Measurements from ENCODE around the gene DSCAM. TPM values are rescaled to one million over a fixed set of nuclear protein-coding genes. Genes with fewer than 3 reads are reported as not detected.

The DSCAM gene
- total and polyA plus RNA-seq, 4 experiments from 2014 or later = not detected

- no peak overlapping the region for H3K4me3 Mint-ChIP-seq
- Histone ChIP-seq H3K9me3 (ENCODE audit: control insufficient read depth in 1 of 2, low read length in 2 of 2) (no peaks in the 10 kb centered on the region), H3K4me3 (ENCODE audit: low read length in 2 of 2) (no peak overlapping the region), H3K27me3 (ENCODE audit: insufficient read depth, low read length) (no peaks in the 10 kb centered on the region), H3K36me3 (ENCODE audit: insufficient read depth, low read length) (no peaks in the 10 kb centered on the region), H3K4me1 (ENCODE audit: insufficient read depth, low read length) (no peaks in the 10 kb centered on the region), H3K27ac (ENCODE audit: low read depth, low read length) (no peak overlapping the region)
- ChIA-PET CTCF (ENCODE audit: partially characterized antibody) (no interaction called here), POLR2A (ENCODE audit: partially characterized antibody) (no interaction called here)
- DNase-seq = no peak
- intact Hi-C loops (cut with micrococcal nuclease) = no loop called here
- no peaks in the 10 kb centered on the region for H3K27me3 Mint-ChIP-seq
- no peaks in the 10 kb centered on the region for H3K36me3 Mint-ChIP-seq
- peaks cover 0 to 3% (median 0%) of the 10 kb centered on the region in 8 donors for H3K9me3 Mint-ChIP-seq
- no peaks in the 10 kb centered on the region for H3K4me1 Mint-ChIP-seq
- no peak overlapping the region for H3K27ac Mint-ChIP-seq
Observed at GRCh38 chr21:40689217-40689616, 157.7 kb downstream of the DSCAM start.

GRCh38 chr21:40688106-40688864 is 158.7 kb downstream of the DSCAM start:
- no peaks in the 10 kb centered on the region for H3K36me3 Mint-ChIP-seq
- ChIA-PET POLR2A (ENCODE audit: partially characterized antibody) (no interaction called here), CTCF (ENCODE audit: partially characterized antibody) (no interaction called here)
- H3K4me3 ChIP-seq (ENCODE audit: low read length in 2 of 2) = no peak overlapping the region
- no peak overlapping the region for H3K27ac Mint-ChIP-seq
- intact Hi-C loops (cut with micrococcal nuclease) = no loop called here
- no peaks in the 10 kb centered on the region for H3K9me3 ChIP-seq (ENCODE audit: control insufficient read depth in 1 of 2, low read length in 2 of 2)
- H3K9me3 Mint-ChIP-seq = peaks cover 0 to 3% (median 2%) of the 10 kb centered on the region in 8 donors
- no peak overlapping the region for H3K4me3 Mint-ChIP-seq
- H3K27me3 ChIP-seq (ENCODE audit: insufficient read depth, low read length) = no peaks in the 10 kb centered on the region
- DNase-seq = no peak
- H3K36me3 ChIP-seq (ENCODE audit: insufficient read depth, low read length) = no peaks in the 10 kb centered on the region
- H3K4me1 Mint-ChIP-seq = no peaks in the 10 kb centered on the region
- H3K27ac ChIP-seq (ENCODE audit: low read depth, low read length) = no peak overlapping the region
- H3K4me1 ChIP-seq (ENCODE audit: insufficient read depth, low read length) = no peaks in the 10 kb centered on the region
- H3K27me3 Mint-ChIP-seq = no peaks in the 10 kb centered on the region

- no peak overlapping the region for H3K4me3 ChIP-seq (ENCODE audit: low read length in 2 of 2)
- DNase-seq = no peak
- H3K9me3 ChIP-seq (ENCODE audit: control insufficient read depth in 1 of 2, low read length in 2 of 2) = no peaks in the 10 kb centered on the region
- H3K27ac ChIP-seq (ENCODE audit: low read depth, low read length) = no peak overlapping the region
- ChIA-PET CTCF (ENCODE audit: partially characterized antibody) (no interaction called here), POLR2A (ENCODE audit: partially characterized antibody) (no interaction called here)
- intact Hi-C loops (cut with micrococcal nuclease) = no loop called here
- no peaks in the 10 kb centered on the region for H3K36me3 ChIP-seq (ENCODE audit: insufficient read depth, low read length)
- Mint-ChIP-seq H3K27ac (no peak overlapping the region), H3K36me3 (no peaks in the 10 kb centered on the region), H3K9me3 (peaks cover 0 to 8% (median 3%) of the 10 kb centered on the region in 8 donors), H3K4me1 (no peaks in the 10 kb centered on the region), H3K27me3 (no peaks in the 10 kb centered on the region), H3K4me3 (no peak overlapping the region)
- no peaks in the 10 kb centered on the region for H3K27me3 ChIP-seq (ENCODE audit: insufficient read depth, low read length)
- H3K4me1 ChIP-seq (ENCODE audit: insufficient read depth, low read length) = no peaks in the 10 kb centered on the region
Observed at GRCh38 chr21:40687625-40688024, 159.3 kb downstream of the DSCAM start.

- Mint-ChIP-seq H3K9me3 (peaks cover 0 to 13% (median 3%) of the 10 kb centered on the region in 8 donors), H3K4me1 (no peaks in the 10 kb centered on the region), H3K4me3 (no peak overlapping the region), H3K27me3 (no peaks in the 10 kb centered on the region), H3K36me3 (no peaks in the 10 kb centered on the region), H3K27ac (no peak overlapping the region)
- no peak for DNase-seq
- Histone ChIP-seq H3K9me3 (ENCODE audit: control insufficient read depth in 1 of 2, low read length in 2 of 2) (no peaks in the 10 kb centered on the region), H3K27me3 (ENCODE audit: insufficient read depth, low read length) (no peaks in the 10 kb centered on the region), H3K36me3 (ENCODE audit: insufficient read depth, low read length) (no peaks in the 10 kb centered on the region), H3K4me1 (ENCODE audit: insufficient read depth, low read length) (no peaks in the 10 kb centered on the region), H3K4me3 (ENCODE audit: low read length in 2 of 2) (no peak overlapping the region), H3K27ac (ENCODE audit: low read depth, low read length) (no peak overlapping the region)
- POLR2A ChIA-PET (ENCODE audit: partially characterized antibody) = no interaction called here
- intact Hi-C loops (cut with micrococcal nuclease) = no loop called here
- CTCF ChIA-PET (ENCODE audit: partially characterized antibody) = no interaction called here
Observed at GRCh38 chr21:40686526-40686925, 160.4 kb downstream of the DSCAM start.

- no peaks in the 10 kb centered on the region for H3K27me3 Mint-ChIP-seq
- no peak overlapping the region for H3K4me3 Mint-ChIP-seq
- no peak for DNase-seq
- no peak overlapping the region for H3K27ac Mint-ChIP-seq
- POLR2A ChIA-PET (ENCODE audit: partially characterized antibody) = no interaction called here
- intact Hi-C loops (cut with micrococcal nuclease) = no loop called here
- H3K27ac ChIP-seq (ENCODE audit: low read depth, low read length) = no peak overlapping the region
- no peaks in the 10 kb centered on the region for H3K9me3 ChIP-seq (ENCODE audit: control insufficient read depth in 1 of 2, low read length in 2 of 2)
- no peaks in the 10 kb centered on the region for H3K27me3 ChIP-seq (ENCODE audit: insufficient read depth, low read length)
- H3K36me3 Mint-ChIP-seq = no peaks in the 10 kb centered on the region
- no peaks in the 10 kb centered on the region for H3K36me3 ChIP-seq (ENCODE audit: insufficient read depth, low read length)
- H3K4me1 Mint-ChIP-seq = no peaks in the 10 kb centered on the region
- no peaks in the 10 kb centered on the region for H3K4me1 ChIP-seq (ENCODE audit: insufficient read depth, low read length)
- peaks cover 0 to 15% (median 3%) of the 10 kb centered on the region in 8 donors for H3K9me3 Mint-ChIP-seq
- CTCF ChIA-PET (ENCODE audit: partially characterized antibody) = no interaction called here
- no peak overlapping the region for H3K4me3 ChIP-seq (ENCODE audit: low read length in 2 of 2)
Observed at GRCh38 chr21:40685141-40685540, 161.8 kb downstream of the DSCAM start.

GRCh38 chr21:40684726-40685125 is 162.2 kb downstream of the DSCAM start:
- Histone ChIP-seq H3K27me3 (ENCODE audit: insufficient read depth, low read length) (no peaks in the 10 kb centered on the region), H3K4me3 (ENCODE audit: low read length in 2 of 2) (no peak overlapping the region), H3K27ac (ENCODE audit: low read depth, low read length) (no peak overlapping the region), H3K36me3 (ENCODE audit: insufficient read depth, low read length) (no peaks in the 10 kb centered on the region), H3K9me3 (ENCODE audit: control insufficient read depth in 1 of 2, low read length in 2 of 2) (no peaks in the 10 kb centered on the region), H3K4me1 (ENCODE audit: insufficient read depth, low read length) (no peaks in the 10 kb centered on the region)
- Mint-ChIP-seq H3K9me3 (peaks cover 0 to 15% (median 3%) of the 10 kb centered on the region in 8 donors), H3K36me3 (no peaks in the 10 kb centered on the region), H3K4me1 (no peaks in the 10 kb centered on the region), H3K27me3 (no peaks in the 10 kb centered on the region), H3K27ac (no peak overlapping the region), H3K4me3 (no peak overlapping the region)
- ChIA-PET POLR2A (ENCODE audit: partially characterized antibody) (no interaction called here), CTCF (ENCODE audit: partially characterized antibody) (no interaction called here)
- intact Hi-C loops (cut with micrococcal nuclease) = no loop called here
- DNase-seq = no peak

GRCh38 chr21:40683349-40683748 is 163.6 kb downstream of the DSCAM start:
- POLR2A ChIA-PET (ENCODE audit: partially characterized antibody) = no interaction called here
- H3K4me1 ChIP-seq (ENCODE audit: insufficient read depth, low read length) = no peaks in the 10 kb centered on the region
- H3K27me3 ChIP-seq (ENCODE audit: insufficient read depth, low read length) = no peaks in the 10 kb centered on the region
- Mint-ChIP-seq H3K27me3 (no peaks in the 10 kb centered on the region), H3K4me3 (no peak overlapping the region), H3K27ac (peak overlapping the region in 2 of 7 donors; percentile 2 to 35), H3K36me3 (no peaks in the 10 kb centered on the region), H3K9me3 (peaks cover 0 to 15% (median 3%) of the 10 kb centered on the region in 8 donors), H3K4me1 (no peaks in the 10 kb centered on the region)
- H3K36me3 ChIP-seq (ENCODE audit: insufficient read depth, low read length) = no peaks in the 10 kb centered on the region
- H3K27ac ChIP-seq (ENCODE audit: low read depth, low read length) = no peak overlapping the region
- CTCF ChIA-PET (ENCODE audit: partially characterized antibody) = no interaction called here
- no peak overlapping the region for H3K4me3 ChIP-seq (ENCODE audit: low read length in 2 of 2)
- DNase-seq = no peak
- no peaks in the 10 kb centered on the region for H3K9me3 ChIP-seq (ENCODE audit: control insufficient read depth in 1 of 2, low read length in 2 of 2)
- intact Hi-C loops (cut with micrococcal nuclease) = no loop called here
